ENCODE data around the gene SCAI. TPM values are rescaled to one million over a fixed set of nuclear protein-coding genes. Genes with fewer than 3 reads are reported as not detected.
"Not testable (repeated sequence)": the region's sequence is repeated elsewhere in the genome, so short reads cannot be mapped to it uniquely, and the experiment has no call there.

SCAI gene
- total RNA-seq, 1 donor from 2014 or later: 10.0 TPM

DNA sequence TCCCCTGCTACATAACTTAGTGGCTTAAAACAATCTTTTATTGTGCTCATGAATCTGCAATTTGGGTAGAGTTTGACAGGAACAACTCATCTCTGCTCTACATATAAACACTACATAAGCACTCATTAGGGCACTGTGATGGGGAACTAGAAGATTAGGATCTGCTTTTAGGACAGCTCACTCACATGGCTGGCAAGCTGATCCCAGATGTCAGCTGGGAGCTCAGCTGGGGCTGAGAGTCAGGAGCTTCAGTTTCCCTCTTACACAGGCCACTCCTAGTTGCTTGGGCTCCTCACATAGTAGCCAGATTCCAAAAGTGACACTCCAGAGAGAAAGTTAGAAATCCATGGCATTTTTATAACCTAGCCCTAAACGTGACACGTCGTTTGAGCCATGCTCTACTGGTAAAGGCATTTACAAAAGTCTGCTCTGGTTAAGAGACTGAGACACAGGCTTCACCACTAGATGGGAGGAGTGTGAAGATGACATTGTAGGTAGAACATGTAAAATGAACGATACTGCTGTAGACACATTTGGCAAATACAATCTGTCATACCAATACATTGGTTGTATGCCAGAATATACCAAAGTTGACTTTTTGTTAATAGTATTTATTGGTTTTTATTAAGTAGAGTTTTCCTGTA is 23.6 kb downstream of the SCAI start:
- Mint-ChIP-seq H3K27ac (peak overlapping the region; percentile 48), H3K36me3 (ENCODE audit: low read depth) (peaks cover 4% of the 10 kb centered on the region), H3K9me3 (no peaks in the 10 kb centered on the region), H3K4me1 (ENCODE audit: low read depth) (peaks cover 36% of the 10 kb centered on the region), H3K27me3 (ENCODE audit: insufficient read depth) (no peaks in the 10 kb centered on the region), H3K4me3 (no peak overlapping the region)
- DNase-seq (ENCODE audit: low spot score): no peak
- intact Hi-C loops (cut with micrococcal nuclease): loop anchor here (1.0 kb wide), 1 partner anchor 24 kb away; the partner anchor contains the start of gene SCAI

DNA sequence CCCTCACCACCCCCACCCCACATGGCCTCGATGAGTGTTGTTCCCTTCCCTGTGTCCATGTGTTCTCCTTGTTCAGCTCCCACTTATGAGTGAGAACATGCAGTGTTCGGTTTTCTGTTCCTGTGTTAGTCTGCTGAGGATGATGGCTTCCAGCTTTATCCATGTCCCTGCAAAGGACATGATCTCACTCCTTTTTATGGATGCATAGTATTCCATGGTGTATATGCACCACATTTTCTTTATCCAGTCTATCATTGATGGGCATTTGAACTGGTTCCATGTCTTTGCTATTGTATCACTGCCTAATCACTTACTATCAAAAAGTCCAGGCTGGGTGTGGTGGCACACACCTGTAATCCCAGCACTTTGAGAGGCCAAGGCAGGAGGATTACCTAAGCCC is 24.6 kb downstream of the SCAI start:
- H3K4me3 Mint-ChIP-seq; H3K36me3 Mint-ChIP-seq (ENCODE audit: low read depth); H3K27me3 Mint-ChIP-seq (ENCODE audit: insufficient read depth); H3K9me3 Mint-ChIP-seq; intact Hi-C loops (cut with micrococcal nuclease); DNase-seq (ENCODE audit: low spot score); H3K27ac Mint-ChIP-seq: not testable (repeated sequence)
- peaks cover 27% of the 10 kb centered on the region for H3K4me1 Mint-ChIP-seq (ENCODE audit: low read depth)

DNA sequence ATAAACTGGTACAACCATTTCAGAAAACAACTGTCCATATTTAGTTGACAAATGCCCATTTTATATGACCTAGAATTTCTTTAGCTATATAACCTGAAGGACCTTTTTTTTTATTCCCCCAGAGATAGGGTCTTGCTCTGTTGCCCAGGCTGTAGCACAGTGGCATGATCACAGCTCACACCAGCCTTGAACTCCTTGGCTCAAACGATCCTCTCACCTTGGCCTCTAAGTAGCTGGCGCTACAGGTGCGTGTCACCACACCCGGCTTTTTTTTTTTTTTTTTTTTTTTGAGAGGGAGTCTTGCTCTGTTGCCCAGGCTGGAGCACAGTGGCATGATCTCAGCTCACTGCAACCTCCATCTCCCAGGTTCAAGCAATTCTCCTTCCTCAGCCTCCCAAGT is 28.8 kb downstream of the SCAI start:
- H3K4me1 Mint-ChIP-seq (ENCODE audit: low read depth); H3K4me3 Mint-ChIP-seq; DNase-seq (ENCODE audit: low spot score); H3K27me3 Mint-ChIP-seq (ENCODE audit: insufficient read depth); intact Hi-C loops (cut with micrococcal nuclease); H3K36me3 Mint-ChIP-seq (ENCODE audit: low read depth); H3K27ac Mint-ChIP-seq: not testable (repeated sequence)
- H3K9me3 Mint-ChIP-seq: peaks cover 16% of the 10 kb centered on the region

DNA sequence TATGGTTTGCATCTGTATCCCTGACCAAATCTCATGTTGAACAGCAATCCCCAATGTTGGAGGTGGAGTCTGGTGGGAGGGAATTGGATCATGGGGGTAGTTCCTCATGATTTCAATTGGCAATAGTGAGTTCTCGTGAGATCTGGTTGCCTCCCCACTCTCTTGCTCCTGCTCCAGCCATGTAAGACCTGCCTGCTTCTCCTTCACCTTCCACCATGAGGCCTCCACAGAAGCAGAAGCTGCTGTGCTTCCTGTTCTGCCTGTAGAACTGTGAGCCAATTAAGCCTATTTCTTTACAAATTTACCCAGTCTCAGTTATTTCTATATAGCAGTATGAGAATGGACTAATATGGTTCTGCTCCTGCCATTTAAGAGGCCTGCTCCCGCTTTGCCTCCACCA is 32.9 kb downstream of the SCAI start:
- intact Hi-C loops (cut with micrococcal nuclease): no loop called here
- no peak for DNase-seq (ENCODE audit: low spot score)
- peaks cover 16% of the 10 kb centered on the region for H3K9me3 Mint-ChIP-seq
- H3K4me1 Mint-ChIP-seq (ENCODE audit: low read depth): no peaks in the 10 kb centered on the region
- no peak overlapping the region for H3K27ac Mint-ChIP-seq
- H3K4me3 Mint-ChIP-seq: no peak overlapping the region
- H3K27me3 Mint-ChIP-seq (ENCODE audit: insufficient read depth): no peaks in the 10 kb centered on the region
- peaks cover 8% of the 10 kb centered on the region for H3K36me3 Mint-ChIP-seq (ENCODE audit: low read depth)

DNA sequence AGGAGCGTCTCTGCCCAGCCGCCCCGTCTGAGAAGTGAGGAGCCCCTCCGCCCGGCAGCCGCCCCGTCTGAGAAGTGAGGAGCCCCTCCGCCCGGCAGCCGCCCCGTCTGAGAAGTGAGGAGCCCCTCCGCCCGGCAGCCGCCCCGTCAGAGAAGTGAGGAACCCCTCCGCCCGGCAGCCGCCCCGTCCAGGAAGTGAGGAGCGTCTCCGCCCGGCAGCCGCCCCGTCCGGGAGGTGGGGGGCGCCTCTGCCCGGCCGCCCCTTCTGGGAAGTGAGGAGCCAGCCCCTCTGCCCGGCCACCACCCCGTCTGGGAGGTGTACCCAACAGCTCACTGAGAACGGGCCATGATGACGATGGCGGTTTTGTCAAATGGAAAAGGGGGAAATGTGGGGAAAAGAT is 34.8 kb downstream of the SCAI start:
- H3K27ac Mint-ChIP-seq; DNase-seq (ENCODE audit: low spot score); H3K4me3 Mint-ChIP-seq; H3K4me1 Mint-ChIP-seq (ENCODE audit: low read depth); H3K27me3 Mint-ChIP-seq (ENCODE audit: insufficient read depth); intact Hi-C loops (cut with micrococcal nuclease); H3K36me3 Mint-ChIP-seq (ENCODE audit: low read depth): not testable (repeated sequence)
- peaks cover 16% of the 10 kb centered on the region for H3K9me3 Mint-ChIP-seq

DNA sequence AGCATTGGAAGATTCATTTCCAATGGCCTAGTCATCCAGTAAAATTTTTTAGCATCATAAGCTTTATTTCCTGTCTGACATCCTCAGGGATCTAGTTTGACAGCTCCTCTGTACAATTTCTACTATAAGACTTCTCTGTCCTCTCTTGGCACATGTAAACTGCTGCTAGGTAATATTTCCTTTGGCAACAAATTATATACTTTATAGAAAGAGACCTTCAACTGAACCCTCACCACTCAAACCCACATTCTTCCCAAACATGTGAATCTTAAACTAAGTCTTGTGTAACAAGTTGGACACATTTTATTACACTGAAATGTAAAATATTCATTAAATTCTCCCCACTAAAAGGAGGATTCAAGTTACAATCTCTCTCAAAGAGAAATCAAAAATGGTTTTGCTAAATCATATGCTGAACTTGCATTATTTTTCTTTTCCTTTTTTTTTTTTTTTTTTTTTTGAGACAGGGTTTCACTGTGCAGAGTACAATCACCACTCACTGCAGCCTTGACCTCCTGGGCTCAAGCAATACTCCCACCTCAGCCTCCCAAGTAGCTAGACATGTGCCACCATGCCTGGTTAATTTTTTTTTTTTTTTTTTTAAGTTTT is 36.9 kb downstream of the SCAI start:
- Mint-ChIP-seq H3K36me3 (ENCODE audit: low read depth) (no peaks in the 10 kb centered on the region), H3K4me3 (no peak overlapping the region)

DNA sequence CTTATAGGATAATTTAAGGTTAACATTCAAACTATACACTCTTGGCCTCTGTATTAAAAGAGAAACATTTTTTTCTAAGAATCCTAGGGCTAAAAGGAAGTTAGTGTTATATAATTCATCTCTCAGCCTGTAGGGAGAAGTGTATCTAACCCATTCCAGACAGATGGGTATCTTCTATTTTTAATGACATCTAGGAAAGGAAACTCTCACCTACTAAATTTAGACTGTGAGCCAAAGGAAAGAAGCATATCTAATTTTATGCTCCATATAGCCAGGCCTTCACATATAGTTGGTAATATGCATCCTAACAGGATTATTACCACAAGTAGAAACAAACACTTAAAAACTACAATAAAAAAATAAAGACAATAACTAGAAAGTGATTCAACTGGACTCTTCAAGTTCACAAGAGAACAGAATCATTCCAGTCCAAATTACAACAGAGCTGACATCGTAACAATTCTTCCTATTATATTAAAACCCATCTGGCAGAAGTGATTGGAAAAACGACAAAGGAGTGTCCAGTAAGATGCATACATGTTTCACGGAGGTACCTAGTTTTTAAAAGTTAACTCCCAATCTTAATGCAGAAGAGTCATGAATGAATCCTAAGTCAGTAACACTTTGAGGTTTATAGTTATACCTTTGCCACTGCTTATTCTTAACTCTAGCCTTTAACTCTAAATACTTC is 39.4 kb downstream of the SCAI start:
- H3K27me3 Mint-ChIP-seq (ENCODE audit: insufficient read depth): no peaks in the 10 kb centered on the region
- no peaks in the 10 kb centered on the region for H3K9me3 Mint-ChIP-seq
- intact Hi-C loops (cut with micrococcal nuclease): no loop called here
- H3K36me3 Mint-ChIP-seq (ENCODE audit: low read depth): peaks cover 2% of the 10 kb centered on the region
- H3K4me1 Mint-ChIP-seq (ENCODE audit: low read depth): no peaks in the 10 kb centered on the region
- no peak overlapping the region for H3K4me3 Mint-ChIP-seq
- H3K27ac Mint-ChIP-seq: no peak overlapping the region
- no peak for DNase-seq (ENCODE audit: low spot score)

More for the DNA sequence above, 36.9 kb downstream of the SCAI start:
- no peaks in the 10 kb centered on the region for H3K4me1 Mint-ChIP-seq (ENCODE audit: low read depth)
- intact Hi-C loops (cut with micrococcal nuclease): no loop called here
- no peak for DNase-seq (ENCODE audit: low spot score)
- H3K27me3 Mint-ChIP-seq (ENCODE audit: insufficient read depth): no peaks in the 10 kb centered on the region
- H3K27ac Mint-ChIP-seq: no peak overlapping the region
- peaks cover 4% of the 10 kb centered on the region for H3K9me3 Mint-ChIP-seq

DNA sequence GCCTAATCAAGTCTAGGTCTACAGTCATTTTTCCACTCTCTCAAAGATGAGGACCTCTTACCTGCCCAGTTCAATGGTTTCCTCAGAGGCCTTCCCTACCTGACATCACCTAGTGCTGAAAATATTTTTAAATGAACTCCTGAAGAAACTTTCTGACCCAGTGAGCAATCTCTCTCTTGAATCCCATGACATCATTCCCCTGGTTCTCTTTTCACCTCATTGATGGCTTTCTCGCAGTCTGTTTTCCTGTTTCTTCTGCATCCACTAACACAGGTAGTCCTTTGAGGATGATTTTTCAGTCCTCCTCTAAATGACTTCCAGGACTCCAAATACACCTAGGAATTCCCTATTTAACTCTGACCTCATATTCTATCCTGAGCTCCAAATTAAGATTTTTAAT is 40.3 kb downstream of the SCAI start:
- H3K4me3 Mint-ChIP-seq: no peak overlapping the region
- no peaks in the 10 kb centered on the region for H3K9me3 Mint-ChIP-seq
- H3K4me1 Mint-ChIP-seq (ENCODE audit: low read depth): no peaks in the 10 kb centered on the region
- peaks cover 2% of the 10 kb centered on the region for H3K36me3 Mint-ChIP-seq (ENCODE audit: low read depth)
- H3K27me3 Mint-ChIP-seq (ENCODE audit: insufficient read depth): no peaks in the 10 kb centered on the region
- H3K27ac Mint-ChIP-seq: no peak overlapping the region
- intact Hi-C loops (cut with micrococcal nuclease): no loop called here
- DNase-seq (ENCODE audit: low spot score): no peak

DNA sequence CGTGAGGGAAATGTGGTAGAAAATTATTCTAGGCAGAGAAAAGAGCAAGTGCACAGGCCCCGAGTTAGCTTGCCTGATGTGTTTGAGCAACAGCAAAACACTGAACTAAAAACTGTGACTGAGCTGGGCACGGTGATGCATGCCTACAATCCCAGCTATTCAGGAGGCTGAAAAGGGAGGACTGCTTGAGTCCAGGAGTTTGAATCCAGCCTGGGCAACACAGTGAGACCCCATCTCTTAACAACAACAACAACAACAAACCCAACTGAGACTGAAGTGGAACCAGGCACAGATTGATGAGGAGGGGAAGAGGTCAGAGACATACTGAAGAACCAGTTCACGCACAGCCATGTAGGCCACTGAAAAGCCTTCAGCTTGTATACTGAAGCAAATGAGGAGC is 42.5 kb downstream of the SCAI start:
- DNase-seq (ENCODE audit: low spot score): no peak
- peaks cover 5% of the 10 kb centered on the region for H3K36me3 Mint-ChIP-seq (ENCODE audit: low read depth)
- peaks cover 5% of the 10 kb centered on the region for H3K4me1 Mint-ChIP-seq (ENCODE audit: low read depth)
- no peak overlapping the region for H3K27ac Mint-ChIP-seq
- intact Hi-C loops (cut with micrococcal nuclease): no loop called here
- H3K27me3 Mint-ChIP-seq (ENCODE audit: insufficient read depth): no peaks in the 10 kb centered on the region
- peaks cover 5% of the 10 kb centered on the region for H3K9me3 Mint-ChIP-seq
- no peak overlapping the region for H3K4me3 Mint-ChIP-seq

DNA sequence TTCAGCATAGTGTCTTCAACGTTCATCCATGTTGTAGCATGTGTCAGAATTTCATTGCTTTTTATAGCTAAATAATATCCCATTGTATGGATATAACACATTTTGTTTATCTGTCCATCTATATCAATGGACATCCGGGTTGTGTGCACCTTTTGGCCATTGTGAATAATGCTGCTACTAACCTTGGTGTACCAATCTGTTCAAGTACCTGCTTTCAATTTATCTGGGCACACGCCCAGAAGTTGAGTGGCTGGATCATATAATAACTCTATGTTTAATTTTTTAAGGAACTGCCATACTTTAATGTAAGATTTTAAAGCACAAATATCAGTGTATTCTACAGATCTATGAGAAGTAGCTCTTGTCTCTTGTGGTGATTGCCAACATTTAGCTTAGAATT is 43.5 kb downstream of the SCAI start:
- H3K9me3 Mint-ChIP-seq: peaks cover 5% of the 10 kb centered on the region
- no peak overlapping the region for H3K27ac Mint-ChIP-seq

DNA sequence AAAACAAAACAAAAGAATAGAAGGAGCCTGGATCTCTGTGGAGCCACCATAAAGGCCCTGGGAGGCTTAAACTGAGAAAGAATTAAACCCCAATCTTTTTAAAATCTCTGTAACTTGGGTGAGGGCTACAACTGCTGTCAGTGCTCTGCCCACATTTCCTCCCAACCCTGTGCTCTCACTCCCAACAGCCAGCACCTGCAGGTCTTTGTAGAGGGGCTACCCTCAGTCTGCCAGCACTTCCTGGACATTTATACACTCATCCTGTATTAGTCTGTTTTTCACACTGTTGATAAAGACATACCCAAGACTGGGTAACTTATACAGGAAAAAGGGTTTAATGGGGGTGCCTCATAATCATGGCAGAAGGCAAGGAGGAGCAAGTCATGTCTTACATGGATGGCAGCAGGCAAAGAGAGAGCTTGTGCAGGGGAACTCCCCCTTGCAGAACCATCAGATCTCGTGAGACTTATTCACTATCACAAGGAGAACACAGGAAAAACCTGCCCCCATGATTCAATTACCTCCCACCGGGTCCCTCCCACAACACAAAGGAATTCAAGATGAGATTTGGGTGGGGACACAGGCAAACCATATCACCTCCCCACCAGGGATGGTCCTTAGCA is 47.4 kb downstream of the SCAI start:
- no peak for DNase-seq (ENCODE audit: low spot score)
- Mint-ChIP-seq H3K27me3 (ENCODE audit: insufficient read depth) (no peaks in the 10 kb centered on the region), H3K4me1 (ENCODE audit: low read depth) (peaks cover 5% of the 10 kb centered on the region), H3K27ac (no peak overlapping the region), H3K4me3 (no peak overlapping the region), H3K9me3 (peaks cover 5% of the 10 kb centered on the region), H3K36me3 (ENCODE audit: low read depth) (peaks cover 10% of the 10 kb centered on the region)
- intact Hi-C loops (cut with micrococcal nuclease): no loop called here

More for the DNA sequence above, 43.5 kb downstream of the SCAI start:
- Mint-ChIP-seq H3K36me3 (ENCODE audit: low read depth) (peaks cover 5% of the 10 kb centered on the region), H3K27me3 (ENCODE audit: insufficient read depth) (no peaks in the 10 kb centered on the region), H3K4me1 (ENCODE audit: low read depth) (peaks cover 5% of the 10 kb centered on the region), H3K4me3 (no peak overlapping the region)
- DNase-seq (ENCODE audit: low spot score): no peak
- intact Hi-C loops (cut with micrococcal nuclease): no loop called here

DNA sequence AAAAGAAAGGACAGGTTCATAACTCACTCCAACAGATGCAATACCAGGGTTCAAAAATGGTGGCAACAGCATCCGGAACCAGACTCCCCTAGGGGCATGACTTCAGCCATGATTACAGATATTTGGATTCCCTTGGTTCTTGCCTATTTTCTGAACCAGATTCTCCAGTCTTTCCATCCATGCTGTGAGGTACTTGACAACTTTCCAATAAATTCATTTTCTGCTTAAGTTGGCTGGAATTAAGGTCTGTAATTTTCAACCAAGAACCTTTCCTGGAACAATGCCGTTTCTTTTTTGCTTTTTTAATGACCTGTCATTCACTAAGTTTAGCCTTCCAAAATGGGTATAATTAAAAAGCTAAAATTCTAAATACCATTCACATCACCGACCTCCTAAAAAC is 52.2 kb downstream of the SCAI start:
- no peaks in the 10 kb centered on the region for H3K9me3 Mint-ChIP-seq
- intact Hi-C loops (cut with micrococcal nuclease): no loop called here
- DNase-seq (ENCODE audit: low spot score): no peak
- no peaks in the 10 kb centered on the region for H3K27me3 Mint-ChIP-seq (ENCODE audit: insufficient read depth)
- no peak overlapping the region for H3K27ac Mint-ChIP-seq
- peaks cover 15% of the 10 kb centered on the region for H3K4me1 Mint-ChIP-seq (ENCODE audit: low read depth)
- H3K4me3 Mint-ChIP-seq: no peak overlapping the region
- peaks cover 9% of the 10 kb centered on the region for H3K36me3 Mint-ChIP-seq (ENCODE audit: low read depth)

DNA sequence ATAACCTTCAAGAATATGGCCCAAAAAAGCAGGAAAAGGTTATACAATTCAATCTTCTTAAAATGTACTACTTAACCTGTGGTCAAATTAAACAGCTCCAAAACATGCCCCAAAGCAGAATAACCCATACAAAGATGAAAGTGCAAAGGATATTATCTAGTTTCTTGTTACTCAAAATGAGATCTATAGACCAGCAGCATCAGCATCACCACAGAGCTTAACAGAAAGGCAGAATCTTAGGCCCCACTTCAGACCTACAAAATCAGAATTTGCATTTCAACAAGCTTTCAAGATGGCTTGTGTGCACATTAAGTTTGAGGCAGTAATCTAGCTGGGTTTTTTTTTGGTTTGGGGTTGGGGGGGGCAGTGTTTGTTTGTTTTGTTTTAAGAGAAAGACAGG is 54.0 kb downstream of the SCAI start:
- no peak overlapping the region for H3K4me3 Mint-ChIP-seq
- intact Hi-C loops (cut with micrococcal nuclease): loop anchor here (1.0 kb wide), 1 partner anchor 18 kb away; no protein-coding TSS in a partner anchor
- DNase-seq (ENCODE audit: low spot score): no peak

More for the DNA sequence above, 54.0 kb downstream of the SCAI start:
- Mint-ChIP-seq H3K36me3 (ENCODE audit: low read depth) (peaks cover 11% of the 10 kb centered on the region), H3K27me3 (ENCODE audit: insufficient read depth) (no peaks in the 10 kb centered on the region), H3K9me3 (no peaks in the 10 kb centered on the region), H3K4me1 (ENCODE audit: low read depth) (peaks cover 15% of the 10 kb centered on the region), H3K27ac (no peak overlapping the region)

Measured in activated T-helper 1 cell treated with anti-CD3 and anti-CD28 coated beads, Interleukin-12 subunit alpha, Interleukin-12 subunit beta, Interleukin-2, Interleukin-4 antibody, amounts not matched to agents 30 ng/mL and 10 ng/mL and 1 ng/mL, durations not matched to agents 14 hours and 24 hours and 36 hours (primary cell).